Osteoblast (primary cell): ENCODE data around the gene DET1. TPM values are rescaled to one million over a fixed set of nuclear protein-coding genes. Genes with fewer than 3 reads are reported as not detected.

ENCODE experiments used
- DNase-seq: peaks from one replicate; pipeline ENCODE4 v3.0.0; 2011; ENCODE audit warnings: low spot score, mixed read lengths; ENCODE audit not compliant: insufficient read length; ENCODE audit errors: missing footprints
- H2AFZ ChIP-seq: 2 replicates; pipeline ENCODE4 v1.6.0; 2011; ENCODE audit warnings: mild to moderate bottlenecking, low read length
- H3K27ac ChIP-seq: 2 replicates; pipeline ENCODE4 v1.5.1; 2011; ENCODE audit warnings: mild to moderate bottlenecking, low read depth, low read length, moderate library complexity
- H3K27me3 ChIP-seq: 2 replicates; pipeline ENCODE4 v1.6.0; 2012; ENCODE audit warnings: mild to moderate bottlenecking, control low read depth, inconsistent platforms, low read length, moderate library complexity; ENCODE audit not compliant: insufficient read depth
- H3K36me3 ChIP-seq: 2 replicates; pipeline ENCODE4 v1.5.1; 2011; ENCODE audit warnings: mild to moderate bottlenecking, low read length, control low read depth, moderate library complexity; ENCODE audit not compliant: insufficient read depth
- H3K4me1 ChIP-seq: 2 replicates; pipeline ENCODE4 v1.5.1; 2011; ENCODE audit warnings: mild to moderate bottlenecking, low read length, control low read depth, moderate library complexity; ENCODE audit not compliant: insufficient read depth
- H3K4me2 ChIP-seq: 2 replicates; pipeline ENCODE4 v1.6.0; 2011; ENCODE audit warnings: mild to moderate bottlenecking, low read length; ENCODE audit not compliant: insufficient read depth
- H3K4me3 ChIP-seq: fragments of 200-600 bp; sonication (generic); 3 replicates; pipeline ENCODE4 v1.5.1; 2012; ENCODE audit warnings: mild to moderate bottlenecking, low read length, inconsistent platforms; ENCODE audit not compliant: insufficient read depth
- H3K79me2 ChIP-seq: 2 replicates; pipeline ENCODE4 v1.6.0; 2012; ENCODE audit warnings: mild to moderate bottlenecking, low read length, control low read depth, inconsistent platforms; ENCODE audit not compliant: insufficient read depth
- H3K9me3 ChIP-seq: 2 replicates; pipeline ENCODE4 v1.5.1; 2011; ENCODE audit warnings: low read depth, low read length, control low read depth
- H4K20me1 ChIP-seq: 2 replicates; pipeline ENCODE4 v1.6.0; 2012; ENCODE audit warnings: mild to moderate bottlenecking, low read length, control low read depth; ENCODE audit not compliant: insufficient read depth
- total RNA-seq: library from RNA; depleted of rRNA; stranded (reverse); fragments of >200 nt; gene quantifications from 2 replicates; pipeline ENCODE4 v1.2.3, GENCODE V29; 2012
- TF ChIP-seq, protein P1 (sequence below): IDR thresholded peaks from 2 replicates; pipeline ENCODE4 v1.5.1; 2011; ENCODE audit warnings: mild to moderate bottlenecking, low read depth, low read length, moderate library complexity; ENCODE audit errors: extremely low read depth

DET1 gene
- total RNA-seq, 1 donor, result 7.6 TPM

DNA sequence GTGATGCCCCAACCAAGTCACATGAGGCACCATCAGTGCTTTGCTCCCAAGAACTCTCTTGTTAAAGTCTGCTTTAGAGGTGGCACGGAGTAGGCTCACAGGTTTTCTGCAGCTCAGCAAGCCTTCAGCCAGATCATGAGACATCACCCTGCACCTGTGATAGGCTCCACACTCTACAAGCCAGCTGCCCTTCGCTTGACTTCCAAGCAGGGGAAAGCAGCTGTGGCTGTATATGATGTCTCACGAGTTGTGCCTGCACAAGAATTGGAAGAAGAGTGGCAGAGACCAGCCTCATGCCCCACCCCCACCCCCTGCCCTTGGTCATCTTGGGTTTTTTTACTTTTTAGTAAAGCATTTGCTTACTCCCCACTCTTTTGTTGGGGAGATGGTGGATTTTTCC lies 56.4 kb downstream of the DET1 start:
- DNase-seq, result no peak
- Histone ChIP-seq H3K27me3 (no peaks in the 10 kb centered on the region), H3K36me3 (no peaks in the 10 kb centered on the region), H3K9me3 (no peaks in the 10 kb centered on the region), H2AFZ (no peak overlapping the region), H3K27ac (no peak overlapping the region), H3K4me2 (no peak overlapping the region), H3K4me1 (peaks cover 7% of the 10 kb centered on the region), H3K4me3 (no peak overlapping the region), H4K20me1 (no peaks in the 10 kb centered on the region), H3K79me2 (no peaks in the 10 kb centered on the region)
- TF ChIP-seq, protein P1, sequence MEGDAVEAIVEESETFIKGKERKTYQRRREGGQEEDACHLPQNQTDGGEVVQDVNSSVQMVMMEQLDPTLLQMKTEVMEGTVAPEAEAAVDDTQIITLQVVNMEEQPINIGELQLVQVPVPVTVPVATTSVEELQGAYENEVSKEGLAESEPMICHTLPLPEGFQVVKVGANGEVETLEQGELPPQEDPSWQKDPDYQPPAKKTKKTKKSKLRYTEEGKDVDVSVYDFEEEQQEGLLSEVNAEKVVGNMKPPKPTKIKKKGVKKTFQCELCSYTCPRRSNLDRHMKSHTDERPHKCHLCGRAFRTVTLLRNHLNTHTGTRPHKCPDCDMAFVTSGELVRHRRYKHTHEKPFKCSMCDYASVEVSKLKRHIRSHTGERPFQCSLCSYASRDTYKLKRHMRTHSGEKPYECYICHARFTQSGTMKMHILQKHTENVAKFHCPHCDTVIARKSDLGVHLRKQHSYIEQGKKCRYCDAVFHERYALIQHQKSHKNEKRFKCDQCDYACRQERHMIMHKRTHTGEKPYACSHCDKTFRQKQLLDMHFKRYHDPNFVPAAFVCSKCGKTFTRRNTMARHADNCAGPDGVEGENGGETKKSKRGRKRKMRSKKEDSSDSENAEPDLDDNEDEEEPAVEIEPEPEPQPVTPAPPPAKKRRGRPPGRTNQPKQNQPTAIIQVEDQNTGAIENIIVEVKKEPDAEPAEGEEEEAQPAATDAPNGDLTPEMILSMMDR, result no peak

- no peak for DNase-seq
- H3K4me1 ChIP-seq, result peaks cover 8% of the 10 kb centered on the region
- no peaks in the 10 kb centered on the region for H4K20me1 ChIP-seq
- no peak overlapping the region for H3K27ac ChIP-seq
- TF ChIP-seq, protein P1, result no peak
- no peaks in the 10 kb centered on the region for H3K27me3 ChIP-seq
- H2AFZ ChIP-seq, result no peak overlapping the region
- no peaks in the 10 kb centered on the region for H3K36me3 ChIP-seq
- no peak overlapping the region for H3K4me2 ChIP-seq
- H3K79me2 ChIP-seq, result no peaks in the 10 kb centered on the region
- no peak overlapping the region for H3K4me3 ChIP-seq
- H3K9me3 ChIP-seq, result no peaks in the 10 kb centered on the region
Observed at GRCh38 chr15:88489321-88489720, 57.2 kb downstream of the DET1 start.

- H4K20me1 ChIP-seq, result no peaks in the 10 kb centered on the region
- H3K9me3 ChIP-seq, result no peaks in the 10 kb centered on the region
- TF ChIP-seq, protein P1, result no peak
- H3K79me2 ChIP-seq, result no peaks in the 10 kb centered on the region
- no peak overlapping the region for H3K4me3 ChIP-seq
- no peaks in the 10 kb centered on the region for H3K36me3 ChIP-seq
- H3K4me2 ChIP-seq, result no peak overlapping the region
- no peaks in the 10 kb centered on the region for H3K27me3 ChIP-seq
- H2AFZ ChIP-seq, result no peak overlapping the region
- peaks cover 8% of the 10 kb centered on the region for H3K4me1 ChIP-seq
- H3K27ac ChIP-seq, result no peak overlapping the region
- no peak for DNase-seq
Observed at GRCh38 chr15:88487796-88488523, 58.5 kb downstream of the DET1 start.

- no peak overlapping the region for H3K4me2 ChIP-seq
- H4K20me1 ChIP-seq, result no peaks in the 10 kb centered on the region
- H3K4me1 ChIP-seq, result peaks cover 8% of the 10 kb centered on the region
- no peaks in the 10 kb centered on the region for H3K9me3 ChIP-seq
- no peaks in the 10 kb centered on the region for H3K27me3 ChIP-seq
- TF ChIP-seq, protein P1, result no peak
- no peak overlapping the region for H3K27ac ChIP-seq
- no peaks in the 10 kb centered on the region for H3K36me3 ChIP-seq
- DNase-seq, result no peak
- no peak overlapping the region for H2AFZ ChIP-seq
- H3K4me3 ChIP-seq, result no peak overlapping the region
- H3K79me2 ChIP-seq, result no peaks in the 10 kb centered on the region
Observed at GRCh38 chr15:88487178-88487795, 59.2 kb downstream of the DET1 start.
